C4-2B (cell line): Measurements from ENCODE around the gene MCF2L.

ENCODE experiments used
- CTCF ChIP-seq: fragments of 450-650 bp; conservative IDR thresholded peaks from 2 replicates; pipeline ENCODE4 v1.5.1; 2017; ENCODE audit warnings: mild to moderate bottlenecking
- ZFX ChIP-seq: fragments of 450-650 bp; IDR thresholded peaks from 2 replicates; pipeline ENCODE4 v1.6.1; 2017

GRCh38 chr13:113113846-113114271, 144.8 kb downstream of the MCF2L start:
- no peak for TF ChIP-seq CTCF
- no peak for TF ChIP-seq ZFX
